ENCODE data around the gene METTL26. TPM values are rescaled to one million over a fixed set of nuclear protein-coding genes. Genes with fewer than 3 reads are reported as not detected.

METTL26 gene
- total RNA-seq, 1 donor from 2014 or later = 53.5 TPM

- intact Hi-C loops (cut with DNase I) = no loop called here
- Histone ChIP-seq H3K9me3 (no peaks in the 10 kb centered on the region), H3K4me3 (peak overlapping the region; percentile 19), H3K27ac (peak overlapping the region; percentile 85), H3K4me1 (peaks cover 46% of the 10 kb centered on the region), H3K36me3 (no peaks in the 10 kb centered on the region), H3K27me3 (no peaks in the 10 kb centered on the region)
- DNase-seq (peak; percentile 90), ATAC-seq (peak; percentile 11)
- no peak for TF ChIP-seq CTCF (IDR thresholded peaks at IDR 0.05)
Measured at GRCh38 chr16:592518-593306, 43.4 kb downstream of the METTL26 start.

GRCh38 chr16:591892-592517 is 44.1 kb downstream of the METTL26 start:
- peak overlapping the region; percentile 85 for H3K27ac ChIP-seq
- peak overlapping the region; percentile 86 for H3K4me3 ChIP-seq
- intact Hi-C loops (cut with DNase I) = no loop called here
- no peaks in the 10 kb centered on the region for H3K9me3 ChIP-seq
- ATAC-seq (no peak), DNase-seq (no peak)
- no peaks in the 10 kb centered on the region for H3K36me3 ChIP-seq
- TF ChIP-seq CTCF (IDR thresholded peaks at IDR 0.05) = no peak
- H3K4me1 ChIP-seq = peaks cover 53% of the 10 kb centered on the region
- no peaks in the 10 kb centered on the region for H3K27me3 ChIP-seq

- Histone ChIP-seq H3K4me3 (peak overlapping the region; percentile 86), H3K4me1 (peaks cover 56% of the 10 kb centered on the region), H3K36me3 (no peaks in the 10 kb centered on the region), H3K27ac (peak overlapping the region; percentile 85), H3K9me3 (no peaks in the 10 kb centered on the region), H3K27me3 (no peaks in the 10 kb centered on the region)
- DNase-seq = no peak
- intact Hi-C loops (cut with DNase I) = no loop called here
- ATAC-seq = no peak
- no peak for TF ChIP-seq CTCF (IDR thresholded peaks at IDR 0.05)
Measured at GRCh38 chr16:591231-591630, 44.9 kb downstream of the METTL26 start.

- intact Hi-C loops (cut with DNase I) = no loop called here
- H3K4me1 ChIP-seq = peaks cover 56% of the 10 kb centered on the region
- H3K27ac ChIP-seq = peak overlapping the region; percentile 85
- H3K27me3 ChIP-seq = no peaks in the 10 kb centered on the region
- DNase-seq (no peak), ATAC-seq (no peak)
- no peaks in the 10 kb centered on the region for H3K36me3 ChIP-seq
- no peak for TF ChIP-seq CTCF (IDR thresholded peaks at IDR 0.05)
- no peaks in the 10 kb centered on the region for H3K9me3 ChIP-seq
- H3K4me3 ChIP-seq = peak overlapping the region; percentile 86
Measured at GRCh38 chr16:590815-591200, 45.3 kb downstream of the METTL26 start.

GRCh38 chr16:590188-590814 is 45.8 kb downstream of the METTL26 start:
- Histone ChIP-seq H3K4me3 (peak overlapping the region; percentile 86), H3K27me3 (no peaks in the 10 kb centered on the region), H3K4me1 (peaks cover 56% of the 10 kb centered on the region), H3K9me3 (no peaks in the 10 kb centered on the region), H3K36me3 (no peaks in the 10 kb centered on the region), H3K27ac (peak overlapping the region; percentile 85)
- intact Hi-C loops (cut with DNase I) = no loop called here
- ATAC-seq (no peak), DNase-seq (peak; percentile 80)
- TF ChIP-seq CTCF (IDR thresholded peaks at IDR 0.05) = no peak

Measured in upper lobe of right lung (tissue), 1 donor.